HEK293 (cell line): ENCODE results near the gene TAMALIN.

Experiments used
- CTCF ChIA-PET: fragments of 350-600 bp; formaldehyde crosslinking; extraction: SDS; loops from one replicate; lab custom pipeline; 2021; ENCODE audit warnings: antibody characterized with exemption; lab: Yijun Ruan, JAX
- POLR2A ChIA-PET: fragments of 300-600 bp; formaldehyde crosslinking; extraction: SDS; loops from one replicate; lab custom pipeline; 2020; ENCODE audit warnings: antibody characterized with exemption, inconsistent platforms; lab: Yijun Ruan, JAX
- H3K27ac ChIP-seq: fragments of 200-500 bp; sonication (Bioruptor generic); 2 replicates; pipeline ENCODE4 v1.5.1; 2014; ENCODE audit warnings: low read depth, low read length, control low read depth, inconsistent platforms; ENCODE audit errors: extremely low read depth
- H3K36me3 ChIP-seq, 2 experiments: fragments of 200-500 bp in 1 of 2; sonication (Bioruptor generic) in 1 of 2; 1 replicate in 1 of 2; 2 replicates in 1 of 2; pipeline ENCODE4 v1.5.1; 2014 to 2017; ENCODE audit warnings: inconsistent platforms in 2 of 2, low read length in 2 of 2; ENCODE audit not compliant: control insufficient read depth in 2 of 2, insufficient read depth in 1 of 2
- H3K4me1 ChIP-seq: fragments of 200-500 bp; sonication (Bioruptor generic); 2 replicates; pipeline ENCODE4 v1.5.1; 2014; ENCODE audit warnings: mild to moderate bottlenecking, low read length, inconsistent platforms; ENCODE audit not compliant: control insufficient read depth, insufficient read depth
- H3K4me3 ChIP-seq: 2 replicates; pipeline ENCODE4 v1.5.1; 2011; ENCODE audit warnings: low read depth, mild to moderate bottlenecking, control low read depth, low read length, moderate library complexity
- H3K9me3 ChIP-seq: fragments of 200-500 bp; sonication (Bioruptor generic); 2 replicates; pipeline ENCODE4 v1.5.1; 2014; ENCODE audit warnings: low read depth, low read length, inconsistent platforms; ENCODE audit not compliant: control insufficient read depth, insufficient read depth
- BCL11A ChIP-seq: fragments of 450-650 bp; formaldehyde crosslinking; IDR thresholded peaks from 2 replicates; pipeline ENCODE4 v1.5.1; 2016; ENCODE audit warnings: low read depth, missing biosample characterization, missing genetic modification characterization
- BCL11B ChIP-seq: fragments of 450-650 bp; formaldehyde crosslinking; IDR thresholded peaks from 2 replicates; pipeline ENCODE4 v1.5.1; 2016; ENCODE audit warnings: low read depth, missing biosample characterization, missing genetic modification characterization
- GLIS2 ChIP-seq: fragments of 450-650 bp; formaldehyde crosslinking; IDR thresholded peaks from 2 replicates; pipeline ENCODE4 v1.5.1; 2016; ENCODE audit warnings: missing biosample characterization, missing genetic modification characterization
- MEIS1 ChIP-seq: sonication (generic); formaldehyde crosslinking; IDR thresholded peaks from 2 replicates; pipeline ENCODE4 v1.8.1; 2022; ENCODE audit warnings: missing genetic modification reagents, mild to moderate bottlenecking, borderline replicate concordance
- OVOL3 ChIP-seq: fragments of 450-650 bp; formaldehyde crosslinking; IDR thresholded peaks from 2 replicates; pipeline ENCODE4 v1.5.1; 2016; ENCODE audit warnings: missing biosample characterization, missing genetic modification characterization
- REST ChIP-seq: fragments of 450-650 bp; formaldehyde crosslinking; IDR thresholded peaks from 2 replicates; pipeline ENCODE4 v1.5.1; 2016; ENCODE audit warnings: missing biosample characterization, missing genetic modification characterization
- TCF7L2 ChIP-seq: IDR thresholded peaks from 2 replicates; pipeline ENCODE4 v1.6.1; 2011; ENCODE audit warnings: low read depth, mild to moderate bottlenecking, inconsistent platforms, low read length, moderate library complexity, borderline replicate concordance
- TRIM28 ChIP-seq: IDR thresholded peaks from 2 replicates; pipeline ENCODE4 v1.6.1; 2011; ENCODE audit warnings: low read length, control low read depth, borderline replicate concordance
- YY1 ChIP-seq: fragments of 450-650 bp; formaldehyde crosslinking; IDR thresholded peaks from 2 replicates; pipeline ENCODE4 v1.5.1; 2018; ENCODE audit warnings: missing biosample characterization, missing genetic modification characterization
- ZBTB49 ChIP-seq: fragments of 450-650 bp; formaldehyde crosslinking; IDR thresholded peaks from 2 replicates; pipeline ENCODE4 v1.5.1; 2016; ENCODE audit warnings: missing biosample characterization, missing genetic modification characterization, low read depth
- ZNF155 ChIP-seq: fragments of 450-650 bp; formaldehyde crosslinking; IDR thresholded peaks from 2 replicates; pipeline ENCODE4 v1.5.1; 2016; ENCODE audit warnings: missing biosample characterization, missing genetic modification characterization
- ZNF239 ChIP-seq: fragments of 450-650 bp; formaldehyde crosslinking; IDR thresholded peaks from 2 replicates; pipeline ENCODE4 v1.5.1; 2016; ENCODE audit warnings: missing biosample characterization, missing genetic modification characterization
- ZNF404 ChIP-seq: fragments of 450-650 bp; formaldehyde crosslinking; IDR thresholded peaks from 2 replicates; pipeline ENCODE4 v1.5.1; 2017; ENCODE audit warnings: missing biosample characterization, missing genetic modification characterization
- ZNF423 ChIP-seq: fragments of 450-650 bp; formaldehyde crosslinking; IDR thresholded peaks from 2 replicates; pipeline ENCODE4 v1.5.1; 2016; ENCODE audit warnings: missing biosample characterization, missing genetic modification characterization
- ZNF48 ChIP-seq: fragments of 450-650 bp; formaldehyde crosslinking; IDR thresholded peaks from 2 replicates; pipeline ENCODE4 v1.5.1; 2016; ENCODE audit warnings: missing biosample characterization, missing genetic modification characterization
- ZNF549 ChIP-seq: fragments of 450-650 bp; IDR thresholded peaks from 2 replicates; pipeline ENCODE4 v1.5.1; 2018; ENCODE audit warnings: missing biosample characterization, missing genetic modification characterization, mild to moderate bottlenecking, inconsistent platforms, moderate library complexity
- ZNF645 ChIP-seq: fragments of 450-650 bp; formaldehyde crosslinking; IDR thresholded peaks from 2 replicates; pipeline ENCODE4; 2016; ENCODE audit warnings: missing biosample characterization, missing genetic modification characterization
- ZNF76 ChIP-seq: fragments of 450-650 bp; formaldehyde crosslinking; IDR thresholded peaks from 2 replicates; pipeline ENCODE4; 2016; ENCODE audit warnings: low read depth, missing biosample characterization, missing genetic modification characterization, borderline replicate concordance
- ZNF830 ChIP-seq: fragments of 450-650 bp; IDR thresholded peaks from 2 replicates; pipeline ENCODE4 v1.5.0; 2018; ENCODE audit warnings: missing biosample characterization, missing genetic modification characterization, low read depth, mild to moderate bottlenecking, moderate library complexity
- ZSCAN30 ChIP-seq: fragments of 450-650 bp; IDR thresholded peaks from 2 replicates; pipeline ENCODE4 v1.5.1; 2018; ENCODE audit warnings: missing biosample characterization, mild to moderate bottlenecking, missing genetic modification characterization, moderate library complexity
- ZXDB ChIP-seq: fragments of 450-650 bp; formaldehyde crosslinking; IDR thresholded peaks from 2 replicates; pipeline ENCODE4 v1.5.1; 2016; ENCODE audit warnings: missing biosample characterization, missing genetic modification characterization
- TF ChIP-seq, protein P1 (sequence below): fragments of 450-650 bp; formaldehyde crosslinking; IDR thresholded peaks from 2 replicates; pipeline ENCODE4 v1.5.1; 2016; ENCODE audit warnings: missing biosample characterization, missing genetic modification characterization

The TAMALIN gene

GRCh38 chr12:52054231-52054832 is 47.6 kb downstream of the TAMALIN start (continued):
- TF ChIP-seq REST (tag by site-specific recombination) = no peak
- TF ChIP-seq MEIS1 (CRISPR knock-in tag) = no peak
- TF ChIP-seq TCF7L2 = no peak
- TF ChIP-seq ZNF830 = no peak
- TF ChIP-seq OVOL3 (tag by site-specific recombination) = no peak
- TF ChIP-seq, protein P1, sequence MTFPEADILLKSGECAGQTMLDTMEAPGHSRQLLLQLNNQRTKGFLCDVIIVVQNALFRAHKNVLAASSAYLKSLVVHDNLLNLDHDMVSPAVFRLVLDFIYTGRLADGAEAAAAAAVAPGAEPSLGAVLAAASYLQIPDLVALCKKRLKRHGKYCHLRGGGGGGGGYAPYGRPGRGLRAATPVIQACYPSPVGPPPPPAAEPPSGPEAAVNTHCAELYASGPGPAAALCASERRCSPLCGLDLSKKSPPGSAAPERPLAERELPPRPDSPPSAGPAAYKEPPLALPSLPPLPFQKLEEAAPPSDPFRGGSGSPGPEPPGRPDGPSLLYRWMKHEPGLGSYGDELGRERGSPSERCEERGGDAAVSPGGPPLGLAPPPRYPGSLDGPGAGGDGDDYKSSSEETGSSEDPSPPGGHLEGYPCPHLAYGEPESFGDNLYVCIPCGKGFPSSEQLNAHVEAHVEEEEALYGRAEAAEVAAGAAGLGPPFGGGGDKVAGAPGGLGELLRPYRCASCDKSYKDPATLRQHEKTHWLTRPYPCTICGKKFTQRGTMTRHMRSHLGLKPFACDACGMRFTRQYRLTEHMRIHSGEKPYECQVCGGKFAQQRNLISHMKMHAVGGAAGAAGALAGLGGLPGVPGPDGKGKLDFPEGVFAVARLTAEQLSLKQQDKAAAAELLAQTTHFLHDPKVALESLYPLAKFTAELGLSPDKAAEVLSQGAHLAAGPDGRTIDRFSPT (tag by site-specific recombination) = no peak
- TF ChIP-seq GLIS2 (tag by site-specific recombination) = no peak

GRCh38 chr12:52054833-52055730 is 48.3 kb downstream of the TAMALIN start:
- H3K36me3 ChIP-seq = peaks cover 0 to 38% of the 10 kb centered on the region in 2 experiments; a peak in 1 of 3 replicates
- H3K27ac ChIP-seq = no peak overlapping the region
- TF ChIP-seq ZNF404 (tag by site-specific recombination) = no peak
- no peak for TF ChIP-seq YY1 (tag by site-specific recombination)
- TF ChIP-seq BCL11A (tag by site-specific recombination) = no peak
- no peak for TF ChIP-seq ZNF76 (tag by site-specific recombination)
- TF ChIP-seq BCL11B (tag by site-specific recombination) = no peak
- TF ChIP-seq ZXDB (tag by site-specific recombination) = no peak
- no peak for TF ChIP-seq TRIM28
- TF ChIP-seq ZNF423 (tag by site-specific recombination) = no peak
- no peak for TF ChIP-seq ZSCAN30 (tag by site-specific recombination)
- TF ChIP-seq ZNF48 (tag by site-specific recombination) = no peak
- TF ChIP-seq ZNF239 (tag by site-specific recombination) = no peak
- no peak for TF ChIP-seq ZBTB49
- TF ChIP-seq ZNF549 (tag by site-specific recombination) = no peak
- TF ChIP-seq ZNF645 (tag by site-specific recombination) = no peak
- no peak for TF ChIP-seq ZNF155 (tag by site-specific recombination)
- TF ChIP-seq, all 188 proteins: peak for 0
- Histone ChIP-seq H3K4me3 (no peak overlapping the region), H3K4me1 (peaks cover 11% of the 10 kb centered on the region; the same call in 1 of the 2 replicates), H3K9me3 (no peaks in the 10 kb centered on the region)
- ChIA-PET CTCF (interaction anchor here (0.6 to 34.8 kb wide), 3 partner anchors 28 to 114 kb away, joined by 3 to 794 read pairs (median 5); no protein-coding TSS in a partner anchor), POLR2A (no interaction called here)
